GM10248 (cell line): ENCODE data around the gene MACF1.
"Not testable (repeated sequence)": the region's sequence is repeated elsewhere in the genome, so short reads cannot be mapped to it uniquely, and the experiment has no call there.

Experiments
- CTCF ChIA-PET: fragments of 300-600 bp; sonication (Branson Sonifier 250); formaldehyde crosslinking; extraction: SDS; loops from one replicate; lab custom pipeline; 2021; ENCODE audit warnings: antibody characterized with exemption; lab: Yijun Ruan, JAX
- POLR2A ChIA-PET: fragments of 350-650 bp; sonication (Branson Sonifier 250); formaldehyde crosslinking; extraction: SDS; loops from one replicate; lab custom pipeline; 2020; ENCODE audit warnings: antibody characterized with exemption; lab: Yijun Ruan, JAX
- DNase-seq: peaks from one replicate; pipeline ENCODE4 v3.0.0; 2012; ENCODE audit errors: extremely low spot score
- TF ChIP-seq, protein P1 (sequence below): IDR thresholded peaks from 2 replicates; pipeline ENCODE4 v1.5.1; 2012; ENCODE audit warnings: mild to moderate bottlenecking, low read depth; ENCODE audit errors: extremely low read depth, missing control alignments, control extremely low read depth

Gene MACF1

GRCh38 chr1:39491146-39491921 is 286.8 kb downstream of the MACF1 start, which contains the start of gene BMP8A:
BMP8A (plus strand) TSS chr1:39491636; CDS start chr1:39491992, 356 bp downstream.
- peak; percentile 92 for DNase-seq
- TF ChIP-seq, protein P1, sequence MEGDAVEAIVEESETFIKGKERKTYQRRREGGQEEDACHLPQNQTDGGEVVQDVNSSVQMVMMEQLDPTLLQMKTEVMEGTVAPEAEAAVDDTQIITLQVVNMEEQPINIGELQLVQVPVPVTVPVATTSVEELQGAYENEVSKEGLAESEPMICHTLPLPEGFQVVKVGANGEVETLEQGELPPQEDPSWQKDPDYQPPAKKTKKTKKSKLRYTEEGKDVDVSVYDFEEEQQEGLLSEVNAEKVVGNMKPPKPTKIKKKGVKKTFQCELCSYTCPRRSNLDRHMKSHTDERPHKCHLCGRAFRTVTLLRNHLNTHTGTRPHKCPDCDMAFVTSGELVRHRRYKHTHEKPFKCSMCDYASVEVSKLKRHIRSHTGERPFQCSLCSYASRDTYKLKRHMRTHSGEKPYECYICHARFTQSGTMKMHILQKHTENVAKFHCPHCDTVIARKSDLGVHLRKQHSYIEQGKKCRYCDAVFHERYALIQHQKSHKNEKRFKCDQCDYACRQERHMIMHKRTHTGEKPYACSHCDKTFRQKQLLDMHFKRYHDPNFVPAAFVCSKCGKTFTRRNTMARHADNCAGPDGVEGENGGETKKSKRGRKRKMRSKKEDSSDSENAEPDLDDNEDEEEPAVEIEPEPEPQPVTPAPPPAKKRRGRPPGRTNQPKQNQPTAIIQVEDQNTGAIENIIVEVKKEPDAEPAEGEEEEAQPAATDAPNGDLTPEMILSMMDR: no peak
- CTCF ChIA-PET: interaction anchor here (1.0 kb wide), 1 partner anchor 26 kb away, joined by 3 read pairs; no protein-coding TSS in a partner anchor
- POLR2A ChIA-PET: no interaction called here

DNA sequence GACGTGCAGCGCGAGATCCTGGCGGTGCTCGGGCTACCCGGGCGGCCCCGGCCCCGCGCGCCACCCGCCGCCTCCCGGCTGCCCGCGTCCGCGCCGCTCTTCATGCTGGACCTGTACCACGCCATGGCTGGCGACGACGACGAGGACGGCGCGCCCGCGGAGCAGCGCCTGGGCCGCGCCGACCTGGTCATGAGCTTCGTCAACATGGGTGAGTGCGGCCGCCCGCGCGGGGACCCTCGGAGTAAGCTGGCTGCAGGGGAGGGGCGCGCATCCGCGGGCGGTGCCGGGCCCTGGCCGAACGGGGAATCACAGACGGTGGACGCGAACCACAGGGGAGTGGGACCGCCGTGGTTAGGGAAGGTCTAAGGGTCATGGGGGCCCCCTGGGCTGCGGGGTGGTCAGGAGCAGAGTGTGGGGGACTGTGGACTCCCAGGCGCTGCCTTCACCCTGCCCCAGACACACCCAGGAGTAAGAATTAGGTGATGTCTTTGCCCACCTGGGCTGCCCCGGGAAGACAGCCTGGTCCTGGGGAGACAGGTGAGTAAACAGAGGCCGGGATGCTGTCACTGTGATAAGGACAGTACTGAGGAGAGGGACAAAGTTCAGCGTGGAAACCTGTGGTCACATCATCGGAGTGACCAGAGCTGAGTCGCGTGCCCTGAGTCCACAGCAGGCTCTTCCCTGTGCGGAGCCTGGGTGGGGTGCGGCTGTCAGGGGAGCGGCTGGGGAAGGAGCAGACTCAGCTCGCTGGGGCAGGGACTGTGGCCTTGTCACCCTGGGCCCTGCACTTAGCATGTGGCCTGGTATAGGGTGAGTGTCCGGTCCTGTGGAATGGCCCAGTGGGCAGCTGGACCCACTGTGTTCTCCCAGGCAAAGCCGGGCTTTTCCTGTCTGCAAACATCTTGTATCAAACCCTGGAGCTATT is 287.9 kb downstream of the MACF1 start:
- CTCF ChIA-PET, POLR2A ChIA-PET, DNase-seq: not testable (repeated sequence)

DNA sequence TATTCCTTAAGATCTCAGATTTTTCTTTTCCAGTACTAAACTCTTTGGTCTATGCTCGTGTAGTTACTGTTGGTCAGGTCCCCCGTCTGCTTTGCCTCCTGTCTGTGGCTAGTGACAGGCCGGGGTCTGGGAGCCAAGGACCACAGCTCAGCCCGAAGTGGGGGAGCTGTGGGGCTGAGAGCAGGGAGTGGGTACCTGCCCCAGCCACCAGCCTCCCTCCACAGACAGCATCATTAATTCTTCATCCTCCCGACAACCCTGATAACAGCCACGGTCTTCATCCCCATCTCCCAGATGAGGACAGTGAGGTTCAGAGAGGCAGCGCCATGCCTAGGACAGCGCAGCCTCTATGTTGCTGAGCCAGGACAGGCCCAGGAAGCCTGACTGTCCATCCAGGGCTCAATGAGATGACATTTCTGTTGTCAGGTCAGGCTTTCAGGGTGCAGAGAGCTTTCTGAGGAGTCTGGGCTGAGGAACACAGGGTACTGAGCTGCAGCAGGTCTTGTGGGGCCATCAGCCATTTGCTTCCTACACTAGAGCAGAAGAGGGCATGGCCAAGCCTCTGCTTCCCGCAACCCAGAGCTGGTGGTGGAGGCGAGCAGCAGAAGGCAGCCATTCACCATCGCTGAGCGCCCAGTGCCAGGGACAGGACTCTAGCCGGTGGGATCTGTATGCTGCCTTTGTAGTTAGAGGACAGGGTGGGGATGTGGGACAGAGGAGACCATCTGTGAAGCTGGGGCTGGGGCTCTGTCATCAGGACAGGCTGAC is 288.7 kb downstream of the MACF1 start:
- DNase-seq, POLR2A ChIA-PET, CTCF ChIA-PET: not testable (repeated sequence)

GRCh38 chr1:39494671-39495410 is 290.3 kb downstream of the MACF1 start:
- ChIA-PET CTCF (no interaction called here), POLR2A (no interaction called here)
- DNase-seq: no peak
- TF ChIP-seq, protein P1: no peak

GRCh38 chr1:39496520-39496919 is 292.0 kb downstream of the MACF1 start:
- DNase-seq, CTCF ChIA-PET, POLR2A ChIA-PET: not testable (repeated sequence)

DNA sequence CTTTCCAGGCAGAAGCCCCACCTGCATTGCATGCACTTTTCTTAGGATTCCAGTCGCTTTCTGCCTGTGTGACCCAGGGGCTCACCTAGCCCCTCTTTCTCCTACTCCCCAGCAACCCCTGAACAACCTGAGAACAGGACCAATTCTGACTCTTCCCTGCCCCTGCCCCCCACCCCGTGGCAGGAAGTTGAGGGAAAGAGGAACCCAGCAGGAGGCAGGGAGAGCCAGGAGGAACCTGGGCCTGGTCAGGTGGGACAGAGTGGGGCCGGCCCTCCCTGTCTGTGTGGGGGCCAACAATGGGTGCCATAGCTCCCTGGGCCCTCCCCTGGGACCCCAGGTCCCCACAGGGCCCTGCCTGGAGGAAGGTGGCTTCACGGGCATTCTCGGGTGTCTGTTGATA is 293.1 kb downstream of the MACF1 start:
- ChIA-PET CTCF (no interaction called here), POLR2A (no interaction called here)
- TF ChIP-seq, protein P1: no peak
- no peak for DNase-seq

- POLR2A ChIA-PET, CTCF ChIA-PET, DNase-seq: not testable (repeated sequence)
Observed at GRCh38 chr1:39498096-39498710, 293.7 kb downstream of the MACF1 start.

- POLR2A ChIA-PET, DNase-seq, CTCF ChIA-PET: not testable (repeated sequence)
Observed at GRCh38 chr1:39498821-39499220, 294.3 kb downstream of the MACF1 start.
